Endothelial cell of umbilical vein (primary cell): ENCODE results near the gene MT1G. TPM values are rescaled to one million over a fixed set of nuclear protein-coding genes. Genes with fewer than 3 reads are reported as not detected.

Source experiments
- BruUV-seq: library from RNA; stranded (reverse); fragments of 400-500 nt; replicated peaks from 2 replicates; lab custom pipeline; 2021; lab: Mats Ljungman, UMichigan
- CTCF ChIA-PET: fragments of 300-600, 350-600 bp; sonication (Branson Sonifier 250); formaldehyde crosslinking; loops from one replicate; lab custom pipeline; 2021; ENCODE audit warnings: antibody characterized with exemption, inconsistent platforms; lab: Charles Lee
- POLR2A ChIA-PET: fragments of 300-600, 350-600 bp; sonication (Branson Sonifier 250); formaldehyde crosslinking; loops from one replicate; lab custom pipeline; 2021; ENCODE audit warnings: antibody characterized with exemption, inconsistent platforms; lab: Charles Lee
- DNase-seq: peaks from one replicate; pipeline ENCODE4 v3.0.0-alpha.2; 2011; ENCODE audit warnings: low read depth, low spot score
- FAIRE-seq: peaks from 2 replicates; lab custom pipeline; 2011; peaks lifted over from hg19 to GRCh38; lab: Jason Lieb, UNC
- H2AFZ ChIP-seq: 2 replicates; pipeline ENCODE4 v1.6.0; 2012; ENCODE audit warnings: low read depth, low read length, control low read depth, inconsistent platforms
- H3K27ac ChIP-seq: 2 replicates; pipeline ENCODE4 v1.5.1; 2011; ENCODE audit warnings: low read depth, mild to moderate bottlenecking, control low read depth, low read length, moderate library complexity; ENCODE audit not compliant: insufficient read depth
- H3K27me3 ChIP-seq, 2 experiments: 2 replicates each; pipeline versions ENCODE4 v1.6.0 to v1.6.1; 2011; ENCODE audit warnings: low read length in 2 of 2, mixed read lengths in 1 of 2; ENCODE audit not compliant: control insufficient read depth in 2 of 2, insufficient read depth in 2 of 2
- H3K36me3 ChIP-seq, 2 experiments: 2 replicates in 1 of 2; 3 replicates in 1 of 2; pipeline ENCODE4 v1.5.1; 2011; ENCODE audit warnings: low read length in 2 of 2, mild to moderate bottlenecking in 1 of 2, moderate library complexity in 1 of 2; ENCODE audit not compliant: control insufficient read depth in 2 of 2, insufficient read depth in 2 of 2; ENCODE audit errors: extremely low read depth in 1 of 2
- H3K4me1 ChIP-seq: 3 replicates; pipeline ENCODE4 v1.5.1; 2011; ENCODE audit warnings: mild to moderate bottlenecking, low read length; ENCODE audit not compliant: control insufficient read depth, insufficient read depth; ENCODE audit errors: extremely low read depth
- H3K4me2 ChIP-seq: 2 replicates; pipeline ENCODE4 v1.6.1; 2011; ENCODE audit warnings: low read length, control low read depth, mixed read lengths; ENCODE audit not compliant: insufficient read depth
- H3K4me3 ChIP-seq, 3 experiments: fragments of 200-600 bp in 1 of 3; sonication (generic), shearing (Covaris generic) in 1 of 3; replicated peaks in 1 of 3; 2 replicates each; pipeline ENCODE4 v1.5.1; 2011 to 2016; ENCODE audit warnings: control low read depth in 3 of 3, low read length in 3 of 3, mild to moderate bottlenecking in 2 of 3, inconsistent platforms in 1 of 3, low read depth in 1 of 3, moderate library complexity in 1 of 3; ENCODE audit not compliant: insufficient read depth in 1 of 3
- H3K79me2 ChIP-seq: 2 replicates; pipeline ENCODE4 v1.6.0; 2012; ENCODE audit warnings: low read length, inconsistent platforms; ENCODE audit not compliant: control insufficient read depth, insufficient read depth
- H3K9ac ChIP-seq: replicated peaks from 2 replicates; pipeline ENCODE3; 2011; ENCODE audit warnings: low read length, control low read depth; ENCODE audit not compliant: insufficient read depth; ENCODE audit errors: extremely low read depth
- H3K9me1 ChIP-seq: replicated peaks from 3 replicates; pipeline ENCODE4 v1.6.0; 2011; ENCODE audit warnings: mild to moderate bottlenecking, low read length; ENCODE audit not compliant: control insufficient read depth, insufficient read depth; ENCODE audit errors: extremely low read depth
- H3K9me3 ChIP-seq: replicated peaks from 2 replicates; pipeline ENCODE4 v1.5.1; 2012; ENCODE audit warnings: low read length, inconsistent platforms; ENCODE audit not compliant: control insufficient read depth, insufficient read depth
- H4K20me1 ChIP-seq: replicated peaks from 2 replicates; pipeline ENCODE3; 2011; ENCODE audit warnings: mild to moderate bottlenecking, low read length; ENCODE audit not compliant: control insufficient read depth, insufficient read depth; ENCODE audit errors: extremely low read depth
- EZH2 ChIP-seq: IDR thresholded peaks from 2 replicates; pipeline ENCODE4 v1.6.1; 2012; ENCODE audit warnings: borderline replicate concordance, low read depth, mild to moderate bottlenecking, moderate library complexity, low read length, inconsistent platforms; ENCODE audit not compliant: severe bottlenecking
- FOS ChIP-seq: IDR thresholded peaks from 2 replicates; pipeline ENCODE4 v1.6.1; 2011; ENCODE audit warnings: mild to moderate bottlenecking, low read length, moderate library complexity, borderline replicate concordance; ENCODE audit not compliant: insufficient read depth
- GATA2 ChIP-seq: IDR thresholded peaks from 2 replicates; pipeline ENCODE4 v1.7.0; 2011; ENCODE audit warnings: low read depth, mild to moderate bottlenecking, moderate library complexity, mixed read lengths, low read length; ENCODE audit not compliant: insufficient read length, insufficient read depth
- MAX ChIP-seq: IDR thresholded peaks from 2 replicates; pipeline ENCODE4 v1.6.1; 2011; ENCODE audit not compliant: insufficient read depth, insufficient read length
- POLR2A ChIP-seq: IDR thresholded peaks from 2 replicates; pipeline ENCODE4 v1.6.1; 2012; ENCODE audit warnings: low read depth, mild to moderate bottlenecking, control low read depth, low read length
- POLR2AphosphoS5 ChIP-seq: IDR thresholded peaks from 2 replicates; pipeline ENCODE4 v1.6.1; 2012; ENCODE audit warnings: low read depth, mild to moderate bottlenecking, control low read depth, low read length, moderate library complexity; ENCODE audit not compliant: insufficient read depth
- dilution Hi-C: fragments of 300-500 bp; cut with MboI; formaldehyde crosslinking; loops from one replicate; pipeline ENCODE4 v1.15.0; 2019; ENCODE audit warnings: low sequenced_read_pairs; ENCODE audit not compliant: extremely low pct_ligation_motif_present
- intact Hi-C: fragments of 100-400 bp; cut with micrococcal nuclease; formaldehyde crosslinking; loops from one replicate; pipeline ENCODE4 v1.10.0; 2022
- polyA plus RNA-seq, 4 experiments: library from polyadenylated mRNA; depleted of rRNA in 3 of 4; stranded (reverse) in 3 of 4; unstranded in 1 of 4; fragments of >200 nt; gene quantifications; 2 replicates each; pipeline versions ENCODE4 v1.2.1 to v1.2.3, GENCODE V29; 2011 to 2012; ENCODE audit warnings: missing spikeins in 1 of 4
- total RNA-seq: library from RNA; stranded (reverse); gene quantifications from 2 replicates; pipeline ENCODE4 v1.2.3, GENCODE V29; 2021
- TF ChIP-seq, protein P1 (sequence below), 2 donors: IDR thresholded peaks; 1 replicate in 1 of 2; 2 replicates in 1 of 2; pipeline ENCODE4 v1.5.1; 2011; ENCODE audit warnings: low read length in 2 of 2, mild to moderate bottlenecking in 2 of 2, moderate library complexity in 2 of 2, control low read depth in 1 of 2, inconsistent platforms in 1 of 2, low read depth in 1 of 2; ENCODE audit not compliant: insufficient read depth in 1 of 2; ENCODE audit errors: extremely low read depth in 1 of 2

Gene MT1G
- total and polyA plus RNA-seq, 2 donors (not counting 3 experiments of a cell fraction or from before 2014, with no cell fraction given), result not detected

DNA sequence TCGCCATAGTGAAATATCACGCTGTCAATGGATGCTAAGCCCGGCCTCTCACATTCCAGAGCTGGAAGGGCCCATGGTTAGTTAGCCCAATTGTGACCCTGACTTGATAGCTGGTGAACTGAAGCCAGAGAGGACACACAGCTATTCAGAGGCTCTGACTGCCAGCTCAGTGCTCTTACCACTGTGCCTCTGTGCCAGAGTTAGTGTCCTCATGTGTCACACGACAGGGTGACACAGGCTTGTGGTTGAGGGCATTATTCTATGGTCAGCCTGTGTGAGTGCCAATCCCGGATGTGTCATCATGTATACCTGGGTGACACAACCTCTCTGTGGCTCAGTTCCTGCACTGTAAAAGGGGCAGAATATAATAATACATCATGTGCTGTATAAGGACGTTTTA is 12.0 kb upstream of the MT1G start:
- dilution Hi-C loops (no loop called here), intact Hi-C loops (no loop called here)
- DNase-seq (no peak), FAIRE-seq (no peak)
- TF ChIP-seq POLR2AphosphoS5 (no peak), FOS (no peak), POLR2A (no peak), GATA2 (no peak), MAX (no peak), EZH2 (no peak)
- TF ChIP-seq, protein P1, sequence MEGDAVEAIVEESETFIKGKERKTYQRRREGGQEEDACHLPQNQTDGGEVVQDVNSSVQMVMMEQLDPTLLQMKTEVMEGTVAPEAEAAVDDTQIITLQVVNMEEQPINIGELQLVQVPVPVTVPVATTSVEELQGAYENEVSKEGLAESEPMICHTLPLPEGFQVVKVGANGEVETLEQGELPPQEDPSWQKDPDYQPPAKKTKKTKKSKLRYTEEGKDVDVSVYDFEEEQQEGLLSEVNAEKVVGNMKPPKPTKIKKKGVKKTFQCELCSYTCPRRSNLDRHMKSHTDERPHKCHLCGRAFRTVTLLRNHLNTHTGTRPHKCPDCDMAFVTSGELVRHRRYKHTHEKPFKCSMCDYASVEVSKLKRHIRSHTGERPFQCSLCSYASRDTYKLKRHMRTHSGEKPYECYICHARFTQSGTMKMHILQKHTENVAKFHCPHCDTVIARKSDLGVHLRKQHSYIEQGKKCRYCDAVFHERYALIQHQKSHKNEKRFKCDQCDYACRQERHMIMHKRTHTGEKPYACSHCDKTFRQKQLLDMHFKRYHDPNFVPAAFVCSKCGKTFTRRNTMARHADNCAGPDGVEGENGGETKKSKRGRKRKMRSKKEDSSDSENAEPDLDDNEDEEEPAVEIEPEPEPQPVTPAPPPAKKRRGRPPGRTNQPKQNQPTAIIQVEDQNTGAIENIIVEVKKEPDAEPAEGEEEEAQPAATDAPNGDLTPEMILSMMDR (IDR thresholded peaks at IDR 0.05; ENCODE audit: extremely low read depth in 1 of 2, insufficient read depth in 1 of 2, low read depth in 1 of 2, low read length in 2 of 2), result no peak
- Histone ChIP-seq H3K4me2 (no peak overlapping the region), H3K27me3 (peaks cover 13 to 14% of the 10 kb centered on the region in 2 experiments), H3K9me3 (no peaks in the 10 kb centered on the region), H3K36me3 (no peaks in the 10 kb centered on the region), H3K4me3 (no peak overlapping the region), H2AFZ (no peak overlapping the region), H3K79me2 (no peaks in the 10 kb centered on the region), H4K20me1 (no peaks in the 10 kb centered on the region), H3K27ac (no peak overlapping the region), H3K9me1 (no peaks in the 10 kb centered on the region), H3K4me1 (peaks cover 13% of the 10 kb centered on the region), H3K9ac (no peak overlapping the region)
- ChIA-PET CTCF (interaction anchor here (1.1 kb wide), 1 partner anchor 103 kb away, joined by 3 read pairs; no protein-coding TSS in a partner anchor), POLR2A (no interaction called here)
- BruUV-seq, result no TSS peak
